A375 (cell line): ENCODE measurements around the gene ETFBKMT. TPM values are rescaled to one million over a fixed set of nuclear protein-coding genes. Genes with fewer than 3 reads are reported as not detected.

Source experiments
- total RNA-seq: library from RNA; depleted of rRNA; stranded (reverse); fragments of >200 nt; shearing (Covaris generic); gene quantifications from 2 replicates; pipeline ENCODE4 v1.2.3, GENCODE V29; 2014; rRNA removed

Gene ETFBKMT, protein sequence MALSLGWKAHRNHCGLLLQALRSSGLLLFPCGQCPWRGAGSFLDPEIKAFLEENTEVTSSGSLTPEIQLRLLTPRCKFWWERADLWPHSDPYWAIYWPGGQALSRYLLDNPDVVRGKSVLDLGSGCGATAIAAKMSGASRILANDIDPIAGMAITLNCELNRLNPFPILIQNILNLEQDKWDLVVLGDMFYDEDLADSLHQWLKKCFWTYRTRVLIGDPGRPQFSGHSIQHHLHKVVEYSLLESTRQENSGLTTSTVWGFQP
- 0.38 and 0.74 TPM in 2 replicates for total RNA-seq

DNA sequence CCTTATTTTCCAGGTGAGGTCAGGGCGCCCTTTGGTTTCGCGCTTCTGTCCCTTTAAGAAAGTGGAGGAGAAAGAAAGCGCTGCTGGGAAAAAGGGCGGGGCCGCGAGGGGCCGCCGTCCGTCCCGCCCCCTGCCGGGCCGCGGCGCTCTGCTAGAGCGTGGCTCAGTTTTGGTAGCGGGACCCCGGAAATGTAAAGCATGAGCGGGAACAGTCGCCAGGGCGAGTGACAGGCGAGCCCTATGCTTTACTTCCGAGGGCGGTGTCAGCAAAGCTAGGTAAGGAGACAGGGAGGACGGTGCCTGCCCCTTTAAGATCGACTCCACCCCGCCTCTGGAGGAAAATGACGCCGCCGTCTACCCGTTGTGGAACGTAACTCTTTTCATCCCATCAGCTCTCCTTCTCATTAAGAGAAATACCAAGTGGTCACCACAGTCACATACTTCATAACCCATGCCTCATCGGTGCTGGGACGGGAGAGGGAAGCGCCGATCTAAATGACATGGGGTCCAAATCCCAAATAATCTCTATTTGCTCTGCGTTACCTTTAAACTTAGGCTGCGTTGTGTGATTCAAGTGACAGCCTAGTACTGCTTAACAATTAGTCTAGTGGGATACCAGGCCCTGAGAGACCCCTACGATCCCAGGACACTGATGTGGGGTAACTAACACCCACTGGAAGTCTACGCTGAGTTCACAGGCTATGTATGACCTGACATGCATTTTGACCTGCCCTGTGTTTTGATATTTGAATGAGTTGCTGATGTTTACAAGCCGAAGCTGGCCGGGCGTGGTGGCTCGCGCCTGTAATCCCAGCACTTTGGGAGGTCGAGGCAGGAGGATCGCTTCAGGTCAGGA, at the start of gene ETFBKMT:
TSS of gene ETFBKMT (plus strand) at position 602 of the 856 bp plus-strand sequence. CDS start 2,266 bp downstream, outside the sequence.

Other genes with a start within 250 kb of the ETFBKMT start
- gene DENND5B, start 68.6 kb upstream of the ETFBKMT start, total RNA-seq: 11.7 and 18.5 TPM in 2 replicates
- gene AMN1, start 69.3 kb downstream of the ETFBKMT start, total RNA-seq: 7.4 and 11.1 TPM in 2 replicates